ENCODE data around the gene PLEK2. TPM values are rescaled to one million over a fixed set of nuclear protein-coding genes. Genes with fewer than 3 reads are reported as not detected.

Gene PLEK2
- total RNA-seq, 1 experiment from 2014 or later, result 1.3 TPM

DNA sequence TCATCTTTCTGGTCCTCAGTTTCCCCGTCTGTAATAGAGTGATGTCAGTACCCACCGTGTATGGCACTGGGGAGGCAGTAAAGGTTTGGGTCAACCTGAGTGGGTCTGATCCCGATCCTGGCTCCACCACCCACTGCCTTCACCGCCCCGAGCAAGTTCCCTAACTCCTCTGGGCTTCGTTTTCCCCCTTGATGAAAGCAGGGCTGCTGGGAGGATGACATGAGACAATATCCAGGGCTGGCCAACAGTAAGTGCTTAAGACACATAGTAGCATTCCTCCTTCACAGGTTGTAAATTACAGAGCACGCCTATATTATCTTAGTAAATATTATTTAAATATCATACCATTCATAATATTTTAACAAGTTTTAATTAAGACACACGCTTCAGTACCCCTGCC, 595 bp downstream of the PLEK2 start (continued):
- TF ChIP-seq, protein P1, sequence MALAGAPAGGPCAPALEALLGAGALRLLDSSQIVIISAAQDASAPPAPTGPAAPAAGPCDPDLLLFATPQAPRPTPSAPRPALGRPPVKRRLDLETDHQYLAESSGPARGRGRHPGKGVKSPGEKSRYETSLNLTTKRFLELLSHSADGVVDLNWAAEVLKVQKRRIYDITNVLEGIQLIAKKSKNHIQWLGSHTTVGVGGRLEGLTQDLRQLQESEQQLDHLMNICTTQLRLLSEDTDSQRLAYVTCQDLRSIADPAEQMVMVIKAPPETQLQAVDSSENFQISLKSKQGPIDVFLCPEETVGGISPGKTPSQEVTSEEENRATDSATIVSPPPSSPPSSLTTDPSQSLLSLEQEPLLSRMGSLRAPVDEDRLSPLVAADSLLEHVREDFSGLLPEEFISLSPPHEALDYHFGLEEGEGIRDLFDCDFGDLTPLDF (CRISPR knock-in tag; IDR thresholded peaks at IDR 0.05), result no peak
- TF ChIP-seq, protein P2, sequence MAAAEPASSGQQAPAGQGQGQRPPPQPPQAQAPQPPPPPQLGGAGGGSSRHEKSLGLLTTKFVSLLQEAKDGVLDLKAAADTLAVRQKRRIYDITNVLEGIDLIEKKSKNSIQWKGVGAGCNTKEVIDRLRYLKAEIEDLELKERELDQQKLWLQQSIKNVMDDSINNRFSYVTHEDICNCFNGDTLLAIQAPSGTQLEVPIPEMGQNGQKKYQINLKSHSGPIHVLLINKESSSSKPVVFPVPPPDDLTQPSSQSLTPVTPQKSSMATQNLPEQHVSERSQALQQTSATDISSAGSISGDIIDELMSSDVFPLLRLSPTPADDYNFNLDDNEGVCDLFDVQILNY (CRISPR knock-in tag; IDR thresholded peaks at IDR 0.05), result no peak

DNA sequence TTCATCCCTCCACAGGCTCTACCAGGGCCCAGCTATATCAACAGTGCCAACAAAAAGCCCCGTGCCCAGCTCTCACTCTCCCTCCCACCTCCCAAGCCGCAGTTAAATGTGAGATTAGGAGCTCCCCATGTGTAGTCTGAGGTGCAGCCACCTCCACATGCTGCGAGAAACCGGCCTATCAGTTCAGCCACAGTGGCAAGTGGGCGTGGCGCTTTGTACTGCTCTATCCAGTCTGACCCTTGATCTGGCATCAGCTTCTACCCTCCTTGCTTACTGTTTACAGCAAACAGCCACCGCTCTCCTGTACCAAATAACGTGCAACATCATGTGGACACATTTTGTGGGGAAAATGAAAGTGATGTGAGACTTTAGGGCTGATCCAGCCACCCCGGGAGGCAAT, 1.7 kb downstream of the PLEK2 start:
- TF ChIP-seq, protein P3, sequence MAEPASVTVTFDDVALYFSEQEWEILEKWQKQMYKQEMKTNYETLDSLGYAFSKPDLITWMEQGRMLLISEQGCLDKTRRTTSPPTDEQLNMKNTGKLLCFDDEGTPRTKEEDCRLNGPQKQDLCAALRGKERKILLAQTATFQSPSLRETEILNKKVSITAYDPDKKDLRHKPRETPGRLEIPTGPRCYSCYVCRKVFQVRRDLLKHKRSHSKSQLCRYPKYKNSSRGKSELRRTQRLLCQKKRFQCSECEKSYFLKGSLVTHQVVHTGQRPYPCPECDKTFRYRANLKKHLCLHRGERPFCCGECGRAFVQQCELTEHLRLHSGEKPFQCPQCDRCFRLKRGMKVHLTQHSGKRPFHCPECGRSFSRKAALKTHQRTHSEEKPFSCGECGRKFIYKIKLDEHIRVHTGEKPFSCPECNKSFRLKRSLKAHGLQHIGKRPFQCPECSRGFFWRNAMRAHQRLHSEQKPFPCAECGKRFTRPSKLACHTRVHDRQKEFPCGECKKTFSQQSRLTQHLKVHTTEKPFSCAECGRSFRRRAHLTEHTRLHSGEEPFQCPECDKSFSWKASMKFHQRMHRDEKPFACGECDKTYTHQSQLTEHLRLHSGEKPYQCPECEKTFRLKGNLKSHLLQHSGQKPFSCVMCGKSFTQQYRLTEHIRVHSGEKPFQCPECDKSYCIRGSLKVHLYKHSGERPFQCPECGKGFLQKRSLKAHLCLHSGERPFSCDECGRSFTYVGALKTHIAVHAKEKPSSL (CRISPR knock-in tag; conservative IDR thresholded peaks at IDR 0.05), result no peak
- ChIA-PET POLR2A (interaction anchor here (0.7 kb wide), 1 partner anchor 78 kb away, joined by 6 read pairs; the partner anchor contains the start of gene TMEM229B), CTCF (interaction anchor here (1.3 to 3.9 kb wide), 5 partner anchors 10 to 161 kb away, joined by 5 to 30 read pairs (median 10); no protein-coding TSS in a partner anchor)
- H3K36me3 Mint-ChIP-seq, result no peaks in the 10 kb centered on the region
- H3K27ac Mint-ChIP-seq, result no peak overlapping the region
- peaks cover 41% of the 10 kb centered on the region for H3K27me3 Mint-ChIP-seq (ENCODE audit: low read depth)
- no peak overlapping the region for H3K4me3 Mint-ChIP-seq
- H3K9me3 Mint-ChIP-seq, result no peaks in the 10 kb centered on the region
- 0 out of 2 replicates have a peak, but pooled peaks have one; percentile 14 for ATAC-seq
- DNase-seq (ENCODE audit: low spot score), result no peak
- H3K4me1 Mint-ChIP-seq, result peaks cover 10% of the 10 kb centered on the region

DNA sequence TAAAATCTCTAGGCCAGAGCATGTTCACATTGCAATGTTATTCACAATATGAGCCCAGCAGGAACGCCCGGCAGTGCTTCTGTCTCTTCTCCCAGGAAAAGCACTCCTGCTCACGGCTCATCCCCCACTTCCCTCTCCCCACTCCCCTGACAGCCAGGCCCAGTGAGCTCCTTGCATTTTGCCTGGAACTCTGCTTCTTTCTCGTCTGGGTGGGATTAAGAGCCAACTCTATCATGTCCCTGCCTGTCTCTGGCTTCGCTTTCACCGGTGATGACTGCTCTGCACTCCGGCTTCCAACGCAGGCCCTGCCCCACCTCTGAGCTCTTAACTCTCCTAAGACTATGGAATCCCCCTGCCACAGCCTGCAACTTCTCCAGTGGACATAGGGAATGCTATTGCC, 2.5 kb downstream of the PLEK2 start:
- Mint-ChIP-seq H3K4me1 (peaks cover 10% of the 10 kb centered on the region), H3K36me3 (no peaks in the 10 kb centered on the region), H3K9me3 (no peaks in the 10 kb centered on the region), H3K4me3 (no peak overlapping the region), H3K27ac (no peak overlapping the region; the same call in 1 of the 2 replicates), H3K27me3 (ENCODE audit: low read depth) (peaks cover 41% of the 10 kb centered on the region)
- POLR2A ChIA-PET, result no interaction called here
- CTCF ChIA-PET, result interaction anchor here (0.7 to 3.9 kb wide), 4 partner anchors 10 to 162 kb away, joined by 4 to 30 read pairs (median 10); partner anchors contain the start of gene ATP6V1D
- DNase-seq (ENCODE audit: low spot score), result no peak
- TF ChIP-seq ETV6 (CRISPR knock-in tag; IDR thresholded peaks at IDR 0.05) (no peak), EMX1 (CRISPR knock-in tag; IDR thresholded peaks at IDR 0.05) (no peak), ELF4 (CRISPR knock-in tag; IDR thresholded peaks at IDR 0.05; ENCODE audit: low read depth) (no peak), TEAD1 (CRISPR knock-in tag; IDR thresholded peaks at IDR 0.05) (no peak), SP1 (CRISPR knock-in tag; conservative IDR thresholded peaks at IDR 0.05) (no peak), TP53 (CRISPR knock-in tag; IDR thresholded peaks at IDR 0.05) (no peak), GRHL2 (CRISPR knock-in tag; IDR thresholded peaks at IDR 0.05; ENCODE audit: insufficient replicate concordance, severe bottlenecking) (no peak)
- TF ChIP-seq, protein P1 (CRISPR knock-in tag; IDR thresholded peaks at IDR 0.05), result no peak
- TF ChIP-seq, protein P4, sequence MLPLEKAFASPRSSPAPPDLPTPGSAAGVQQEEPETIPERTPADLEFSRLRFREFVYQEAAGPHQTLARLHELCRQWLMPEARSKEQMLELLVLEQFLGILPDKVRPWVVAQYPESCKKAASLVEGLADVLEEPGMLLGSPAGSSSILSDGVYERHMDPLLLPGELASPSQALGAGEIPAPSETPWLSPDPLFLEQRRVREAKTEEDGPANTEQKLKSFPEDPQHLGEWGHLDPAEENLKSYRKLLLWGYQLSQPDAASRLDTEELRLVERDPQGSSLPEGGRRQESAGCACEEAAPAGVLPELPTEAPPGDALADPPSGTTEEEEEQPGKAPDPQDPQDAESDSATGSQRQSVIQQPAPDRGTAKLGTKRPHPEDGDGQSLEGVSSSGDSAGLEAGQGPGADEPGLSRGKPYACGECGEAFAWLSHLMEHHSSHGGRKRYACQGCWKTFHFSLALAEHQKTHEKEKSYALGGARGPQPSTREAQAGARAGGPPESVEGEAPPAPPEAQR (CRISPR knock-in tag; IDR thresholded peaks at IDR 0.05), result no peak
- TF ChIP-seq, protein P5, sequence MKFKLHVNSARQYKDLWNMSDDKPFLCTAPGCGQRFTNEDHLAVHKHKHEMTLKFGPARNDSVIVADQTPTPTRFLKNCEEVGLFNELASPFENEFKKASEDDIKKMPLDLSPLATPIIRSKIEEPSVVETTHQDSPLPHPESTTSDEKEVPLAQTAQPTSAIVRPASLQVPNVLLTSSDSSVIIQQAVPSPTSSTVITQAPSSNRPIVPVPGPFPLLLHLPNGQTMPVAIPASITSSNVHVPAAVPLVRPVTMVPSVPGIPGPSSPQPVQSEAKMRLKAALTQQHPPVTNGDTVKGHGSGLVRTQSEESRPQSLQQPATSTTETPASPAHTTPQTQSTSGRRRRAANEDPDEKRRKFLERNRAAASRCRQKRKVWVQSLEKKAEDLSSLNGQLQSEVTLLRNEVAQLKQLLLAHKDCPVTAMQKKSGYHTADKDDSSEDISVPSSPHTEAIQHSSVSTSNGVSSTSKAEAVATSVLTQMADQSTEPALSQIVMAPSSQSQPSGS (CRISPR knock-in tag; IDR thresholded peaks at IDR 0.05; ENCODE audit: borderline replicate concordance, low read depth), result no peak
- TF ChIP-seq, protein P6, sequence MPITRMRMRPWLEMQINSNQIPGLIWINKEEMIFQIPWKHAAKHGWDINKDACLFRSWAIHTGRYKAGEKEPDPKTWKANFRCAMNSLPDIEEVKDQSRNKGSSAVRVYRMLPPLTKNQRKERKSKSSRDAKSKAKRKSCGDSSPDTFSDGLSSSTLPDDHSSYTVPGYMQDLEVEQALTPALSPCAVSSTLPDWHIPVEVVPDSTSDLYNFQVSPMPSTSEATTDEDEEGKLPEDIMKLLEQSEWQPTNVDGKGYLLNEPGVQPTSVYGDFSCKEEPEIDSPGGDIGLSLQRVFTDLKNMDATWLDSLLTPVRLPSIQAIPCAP (CRISPR knock-in tag; IDR thresholded peaks at IDR 0.05), result no peak
- TF ChIP-seq, protein P7, sequence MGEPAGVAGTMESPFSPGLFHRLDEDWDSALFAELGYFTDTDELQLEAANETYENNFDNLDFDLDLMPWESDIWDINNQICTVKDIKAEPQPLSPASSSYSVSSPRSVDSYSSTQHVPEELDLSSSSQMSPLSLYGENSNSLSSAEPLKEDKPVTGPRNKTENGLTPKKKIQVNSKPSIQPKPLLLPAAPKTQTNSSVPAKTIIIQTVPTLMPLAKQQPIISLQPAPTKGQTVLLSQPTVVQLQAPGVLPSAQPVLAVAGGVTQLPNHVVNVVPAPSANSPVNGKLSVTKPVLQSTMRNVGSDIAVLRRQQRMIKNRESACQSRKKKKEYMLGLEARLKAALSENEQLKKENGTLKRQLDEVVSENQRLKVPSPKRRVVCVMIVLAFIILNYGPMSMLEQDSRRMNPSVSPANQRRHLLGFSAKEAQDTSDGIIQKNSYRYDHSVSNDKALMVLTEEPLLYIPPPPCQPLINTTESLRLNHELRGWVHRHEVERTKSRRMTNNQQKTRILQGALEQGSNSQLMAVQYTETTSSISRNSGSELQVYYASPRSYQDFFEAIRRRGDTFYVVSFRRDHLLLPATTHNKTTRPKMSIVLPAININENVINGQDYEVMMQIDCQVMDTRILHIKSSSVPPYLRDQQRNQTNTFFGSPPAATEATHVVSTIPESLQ (CRISPR knock-in tag; IDR thresholded peaks at IDR 0.05), result no peak
- no peak for ATAC-seq
